Brain microvascular endothelial cell (primary cell): ENCODE results near the gene EPOP.

ENCODE experiments used
- DNase-seq: peaks from one replicate; pipeline ENCODE4 v3.0.0-alpha.2; 2020
- H3K27ac ChIP-seq: fragments of 250-450 bp; sonication (Bioruptor Pico); 2 replicates; pipeline ENCODE4 v1.5.1; 2020; ENCODE audit warnings: mild to moderate bottlenecking, moderate library complexity
- H3K27me3 ChIP-seq: fragments of 250-450 bp; sonication (Bioruptor Pico); replicated peaks from 2 replicates; pipeline ENCODE4 v1.5.1; 2020; ENCODE audit warnings: mild to moderate bottlenecking
- H3K36me3 ChIP-seq: fragments of 250-450 bp; sonication (Bioruptor Pico); replicated peaks from 2 replicates; pipeline ENCODE4 v1.5.1; 2020; ENCODE audit warnings: mild to moderate bottlenecking
- H3K4me3 ChIP-seq: 2 replicates; pipeline ENCODE4 v1.5.1; 2011; ENCODE audit warnings: low read depth, mild to moderate bottlenecking, control low read depth, low read length, moderate library complexity
- CTCF ChIP-seq: IDR thresholded peaks from 2 replicates; pipeline ENCODE4 v1.5.1; 2011; ENCODE audit warnings: low read depth, mild to moderate bottlenecking, moderate library complexity, low read length, control low read depth, inconsistent platforms; ENCODE audit errors: missing control alignments
- in situ Hi-C: cut with HindIII; loops from 2 replicates; pipeline ENCODE4 v1.10.0; 2017; ENCODE audit warnings: low sequenced_read_pairs, low pct_ligation_motif_present

EPOP gene

DNA sequence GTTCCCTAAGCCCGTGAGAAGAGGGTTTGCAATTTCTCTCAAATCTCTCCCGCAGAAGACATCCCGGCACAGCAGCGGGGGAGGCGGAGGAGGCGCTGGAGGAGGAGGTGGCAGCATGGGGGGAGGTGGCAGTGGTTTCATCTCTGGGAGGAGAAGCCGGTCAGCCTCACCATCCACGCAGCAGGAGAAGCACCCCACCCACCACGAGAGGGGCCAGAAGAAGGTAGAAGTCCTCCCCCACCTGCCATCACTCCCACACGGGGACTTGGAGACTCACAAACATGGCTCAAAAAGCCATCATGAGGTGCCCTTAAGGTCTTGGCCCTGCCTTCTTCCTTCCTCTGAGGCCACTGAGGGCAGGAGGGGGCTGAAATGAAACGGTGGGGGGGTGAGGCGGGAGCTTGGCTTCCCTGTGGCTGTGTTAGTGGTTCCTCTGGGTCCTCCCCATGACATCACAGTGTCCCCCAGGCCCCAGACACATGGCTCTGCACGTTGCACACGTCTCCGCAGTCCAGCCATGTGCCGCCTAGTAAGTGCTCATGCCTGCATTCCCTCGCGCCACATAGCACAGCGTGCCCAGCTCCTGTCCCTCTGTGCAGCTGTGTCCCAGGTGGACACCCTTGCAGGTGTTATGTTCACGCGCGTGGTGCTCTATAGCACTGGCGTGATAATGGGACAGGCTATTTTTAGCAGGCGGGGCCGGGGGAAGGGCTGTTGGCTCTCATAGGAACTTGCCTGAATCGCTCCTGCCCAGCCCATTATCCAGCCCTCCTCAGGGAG, 37.2 kb upstream of the EPOP start:
- peaks cover 29% of the 10 kb centered on the region for H3K36me3 ChIP-seq
- H3K27me3 ChIP-seq = no peaks in the 10 kb centered on the region
- no peak overlapping the region for H3K4me3 ChIP-seq
- in situ Hi-C loops = no loop called here
- TF ChIP-seq CTCF = no peak
- no peak overlapping the region for H3K27ac ChIP-seq
- DNase-seq = no peak

DNA sequence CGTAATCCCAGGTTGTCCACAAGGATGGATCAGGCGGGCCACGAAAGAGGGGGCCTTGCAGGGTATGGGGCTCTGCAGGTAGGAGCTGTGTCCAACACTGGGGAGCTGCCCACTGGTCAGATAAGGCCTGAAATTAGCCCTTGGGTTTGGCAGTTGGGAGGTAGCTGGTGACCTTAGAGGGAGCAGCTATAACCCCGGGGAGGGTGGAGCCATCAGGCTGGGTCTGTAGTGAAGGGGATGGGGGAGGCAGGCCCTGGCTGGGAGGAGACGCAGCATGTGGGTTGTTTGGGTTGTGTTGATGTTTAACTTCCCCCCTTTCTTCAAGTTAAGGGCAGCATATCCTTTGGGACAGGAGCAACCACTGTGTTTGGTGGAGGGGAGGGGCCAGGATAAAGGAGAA, 36.2 kb upstream of the EPOP start:
- H3K27ac ChIP-seq = no peak overlapping the region
- TF ChIP-seq CTCF = no peak
- peaks cover 25% of the 10 kb centered on the region for H3K36me3 ChIP-seq
- in situ Hi-C loops = no loop called here
- no peaks in the 10 kb centered on the region for H3K27me3 ChIP-seq
- no peak for DNase-seq
- H3K4me3 ChIP-seq = no peak overlapping the region

GRCh38 chr17:38710604-38710962, 35.8 kb upstream of the EPOP start:
- Histone ChIP-seq H3K4me3 (no peak overlapping the region), H3K36me3 (peaks cover 23% of the 10 kb centered on the region)

GRCh38 chr17:38709864-38710603, 35.3 kb upstream of the EPOP start:
- no peak overlapping the region for H3K27ac ChIP-seq
- in situ Hi-C loops = no loop called here

More at GRCh38 chr17:38710604-38710962, 35.8 kb upstream of the EPOP start:
- no peaks in the 10 kb centered on the region for H3K27me3 ChIP-seq
- DNase-seq = no peak
- TF ChIP-seq CTCF = no peak
- H3K27ac ChIP-seq = no peak overlapping the region
- in situ Hi-C loops = no loop called here

DNA sequence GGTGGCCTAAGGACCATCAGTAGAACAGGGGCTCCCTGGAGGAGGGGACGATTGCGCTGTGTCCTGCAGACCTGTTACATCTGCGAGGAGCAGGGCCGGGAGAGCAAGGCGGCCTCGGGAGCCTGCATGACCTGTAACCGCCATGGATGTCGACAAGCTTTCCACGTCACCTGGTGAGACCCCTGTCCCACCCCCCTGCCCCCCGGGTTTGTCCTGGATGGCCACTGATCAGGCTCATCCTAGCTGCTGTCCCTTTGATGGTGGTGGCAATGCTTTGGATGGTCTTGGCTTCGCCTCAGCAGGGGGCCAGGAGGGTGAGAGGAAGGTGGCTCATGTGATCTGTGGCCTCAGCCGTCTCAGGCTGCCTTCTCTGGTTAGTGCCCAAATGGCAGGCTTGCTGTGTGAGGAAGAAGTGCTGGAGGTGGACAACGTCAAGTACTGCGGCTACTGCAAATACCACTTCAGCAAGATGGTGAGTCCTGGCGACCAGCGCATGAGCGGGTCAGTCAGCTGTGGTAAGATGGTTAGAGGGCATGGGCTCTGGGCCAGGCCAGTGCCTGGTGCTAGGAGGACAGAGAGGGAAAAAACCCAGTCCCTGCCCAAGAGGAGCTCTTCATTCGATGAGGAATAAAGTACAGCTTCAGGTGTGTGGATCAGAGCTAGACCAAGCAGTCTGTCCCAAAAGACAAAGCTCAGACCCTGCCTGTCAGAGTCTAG, 34.5 kb upstream of the EPOP start:
- peaks cover 18% of the 10 kb centered on the region for H3K36me3 ChIP-seq
- H3K4me3 ChIP-seq = no peak overlapping the region
- H3K27me3 ChIP-seq = no peaks in the 10 kb centered on the region
- H3K27ac ChIP-seq = no peak overlapping the region
- in situ Hi-C loops = no loop called here
- no peak for DNase-seq
- no peak for TF ChIP-seq CTCF

More at GRCh38 chr17:38709864-38710603, 35.3 kb upstream of the EPOP start:
- DNase-seq = no peak
- Histone ChIP-seq H3K36me3 (peaks cover 19% of the 10 kb centered on the region), H3K27me3 (no peaks in the 10 kb centered on the region), H3K4me3 (no peak overlapping the region)
- TF ChIP-seq CTCF = no peak
